Measurements from ENCODE around the gene RFX1.

DNA sequence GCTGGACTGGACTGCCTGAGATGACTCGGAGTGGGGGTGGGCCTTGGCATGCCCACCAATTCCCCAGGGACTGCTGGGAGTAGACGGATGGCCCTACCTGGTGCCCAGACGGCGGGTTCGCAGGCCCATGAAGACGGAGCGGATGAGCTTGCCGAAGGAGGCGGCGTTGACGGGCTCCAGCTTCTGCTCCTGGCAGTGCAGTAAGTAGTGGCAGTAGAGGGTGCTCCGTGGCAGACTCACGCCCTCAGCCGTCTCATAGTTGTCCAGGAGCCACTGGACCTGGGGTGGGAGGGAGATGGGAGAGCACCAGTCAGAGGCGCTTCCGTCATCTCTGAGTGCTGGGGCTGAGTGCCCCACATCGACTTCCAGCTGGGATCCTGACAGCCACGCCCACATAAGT lies 36.2 kb downstream of the RFX1 start:
- TF ChIP-seq EZH2 (IDR thresholded peaks at IDR 0.05; ENCODE audit: borderline replicate concordance, insufficient read depth, low read depth, low read length, poor library complexity, severe bottlenecking): no peak
- no peak for TF ChIP-seq CTCF (IDR thresholded peaks at IDR 0.05)

All from B cell (primary cell).